ENCODE data around the gene FRRS1.

The FRRS1 gene

DNA sequence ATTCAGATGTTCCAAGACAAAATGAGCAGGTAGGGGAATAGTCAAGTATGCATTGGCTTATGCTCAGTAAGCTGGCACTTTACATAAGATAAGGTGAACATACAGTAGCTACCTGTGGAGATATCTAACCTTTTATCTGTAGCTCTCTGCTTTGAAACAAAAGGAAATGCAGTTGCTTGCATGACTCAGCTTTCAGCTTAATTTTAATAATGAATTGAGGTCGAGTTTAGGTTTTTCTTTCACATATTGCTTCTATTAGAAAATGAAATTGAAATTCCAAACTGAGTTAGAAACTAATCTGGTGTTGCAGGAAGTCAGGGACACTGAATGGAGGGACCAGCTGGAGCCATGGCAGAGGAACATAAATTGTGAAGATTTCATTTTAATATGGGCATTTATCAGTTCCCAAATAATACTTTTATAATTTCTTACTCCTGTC lies 8.3 kb downstream of the FRRS1 start:
- Histone ChIP-seq H3K79me2 (ENCODE audit: low read length) (no peaks in the 10 kb centered on the region), H3K27ac (ENCODE audit: low read length) (no peak overlapping the region), H3K27me3 (ENCODE audit: low read depth, low read length) (no peaks in the 10 kb centered on the region), H3K36me3 (replicated peaks; ENCODE audit: low read depth, low read length) (no peaks in the 10 kb centered on the region), H3K4me1 (ENCODE audit: low read length) (peaks cover 23% of the 10 kb centered on the region), H2AFZ (ENCODE audit: low read depth, low read length) (no peak overlapping the region), H3K4me3 (ENCODE audit: low read length) (no peak overlapping the region), H3K9me3 (ENCODE audit: insufficient read depth, low read length) (no peaks in the 10 kb centered on the region), H4K20me1 (ENCODE audit: insufficient read depth, low read length) (no peaks in the 10 kb centered on the region), H3K9ac (ENCODE audit: low read length) (no peak overlapping the region), H3K4me2 (ENCODE audit: low read length) (peak overlapping the region; percentile 29; the same call in 1 of the 2 replicates)
- TF ChIP-seq EZH2phosphoT487 (IDR thresholded peaks at IDR 0.05; ENCODE audit: low read depth) = no peak
- TF ChIP-seq, protein P1, sequence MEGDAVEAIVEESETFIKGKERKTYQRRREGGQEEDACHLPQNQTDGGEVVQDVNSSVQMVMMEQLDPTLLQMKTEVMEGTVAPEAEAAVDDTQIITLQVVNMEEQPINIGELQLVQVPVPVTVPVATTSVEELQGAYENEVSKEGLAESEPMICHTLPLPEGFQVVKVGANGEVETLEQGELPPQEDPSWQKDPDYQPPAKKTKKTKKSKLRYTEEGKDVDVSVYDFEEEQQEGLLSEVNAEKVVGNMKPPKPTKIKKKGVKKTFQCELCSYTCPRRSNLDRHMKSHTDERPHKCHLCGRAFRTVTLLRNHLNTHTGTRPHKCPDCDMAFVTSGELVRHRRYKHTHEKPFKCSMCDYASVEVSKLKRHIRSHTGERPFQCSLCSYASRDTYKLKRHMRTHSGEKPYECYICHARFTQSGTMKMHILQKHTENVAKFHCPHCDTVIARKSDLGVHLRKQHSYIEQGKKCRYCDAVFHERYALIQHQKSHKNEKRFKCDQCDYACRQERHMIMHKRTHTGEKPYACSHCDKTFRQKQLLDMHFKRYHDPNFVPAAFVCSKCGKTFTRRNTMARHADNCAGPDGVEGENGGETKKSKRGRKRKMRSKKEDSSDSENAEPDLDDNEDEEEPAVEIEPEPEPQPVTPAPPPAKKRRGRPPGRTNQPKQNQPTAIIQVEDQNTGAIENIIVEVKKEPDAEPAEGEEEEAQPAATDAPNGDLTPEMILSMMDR (IDR thresholded peaks at IDR 0.05; ENCODE audit: low read depth, low read length) = no peak

DNA sequence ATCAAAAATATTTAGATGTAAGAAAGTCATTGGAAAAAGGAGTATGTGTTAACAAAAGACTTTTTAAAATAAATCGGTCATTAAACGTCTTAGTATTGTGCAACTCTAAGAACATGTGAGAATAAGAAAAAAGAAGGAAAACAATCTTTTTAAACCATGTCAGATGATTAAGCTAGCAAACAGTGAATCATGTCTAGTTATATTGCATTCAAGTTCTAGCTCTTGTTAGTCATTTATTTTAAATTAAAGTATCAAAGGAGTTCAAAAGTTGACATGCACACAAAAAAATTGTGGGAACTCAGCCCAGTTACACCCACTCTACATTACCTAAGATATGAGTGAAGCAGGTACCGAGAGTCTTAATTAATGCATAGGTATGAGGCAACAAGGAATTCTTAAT lies 9.8 kb downstream of the FRRS1 start:
- no peak overlapping the region for H2AFZ ChIP-seq (ENCODE audit: low read depth, low read length)
- H3K9ac ChIP-seq (ENCODE audit: low read length) = no peak overlapping the region
- H3K9me3 ChIP-seq (ENCODE audit: insufficient read depth, low read length) = no peaks in the 10 kb centered on the region
- H4K20me1 ChIP-seq (ENCODE audit: insufficient read depth, low read length) = no peaks in the 10 kb centered on the region
- TF ChIP-seq EZH2phosphoT487 (IDR thresholded peaks at IDR 0.05; ENCODE audit: low read depth) = no peak
- TF ChIP-seq, protein P1 (IDR thresholded peaks at IDR 0.05; ENCODE audit: low read depth, low read length) = no peak
- H3K4me3 ChIP-seq (ENCODE audit: low read length) = no peak overlapping the region
- no peak overlapping the region for H3K27ac ChIP-seq (ENCODE audit: low read length)
- no peaks in the 10 kb centered on the region for H3K36me3 ChIP-seq (replicated peaks; ENCODE audit: low read depth, low read length)
- no peak overlapping the region for H3K4me2 ChIP-seq (ENCODE audit: low read length)
- no peaks in the 10 kb centered on the region for H3K27me3 ChIP-seq (ENCODE audit: low read depth, low read length)
- H3K4me1 ChIP-seq (ENCODE audit: low read length) = peaks cover 30% of the 10 kb centered on the region
- no peaks in the 10 kb centered on the region for H3K79me2 ChIP-seq (ENCODE audit: low read length)

DNA sequence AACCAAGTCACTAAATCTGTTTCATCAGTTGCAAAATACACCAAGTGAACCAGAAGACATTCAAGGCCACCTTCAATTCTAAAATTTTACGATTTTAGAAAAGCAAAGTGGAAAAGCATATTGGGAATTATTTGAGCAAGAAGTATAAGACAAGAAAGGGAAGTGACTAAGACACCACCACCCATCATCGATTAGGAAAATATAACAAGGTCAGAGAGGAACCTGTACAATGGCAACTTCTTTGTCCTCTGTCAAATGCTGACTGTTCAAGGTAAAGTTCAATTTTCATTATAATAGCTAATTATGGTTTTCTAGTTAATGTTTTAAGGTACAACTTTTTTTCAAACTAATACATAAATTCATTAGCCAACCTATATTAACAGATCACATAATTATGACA lies 10.8 kb downstream of the FRRS1 start:
- Histone ChIP-seq H3K79me2 (ENCODE audit: low read length) (no peaks in the 10 kb centered on the region), H3K4me2 (ENCODE audit: low read length) (no peak overlapping the region), H3K36me3 (replicated peaks; ENCODE audit: low read depth, low read length) (no peaks in the 10 kb centered on the region), H3K4me3 (ENCODE audit: low read length) (no peak overlapping the region), H3K4me1 (ENCODE audit: low read length) (peaks cover 30% of the 10 kb centered on the region), H3K9ac (ENCODE audit: low read length) (no peak overlapping the region), H2AFZ (ENCODE audit: low read depth, low read length) (no peak overlapping the region), H3K27me3 (ENCODE audit: low read depth, low read length) (no peaks in the 10 kb centered on the region), H3K9me3 (ENCODE audit: insufficient read depth, low read length) (no peaks in the 10 kb centered on the region), H3K27ac (ENCODE audit: low read length) (no peak overlapping the region), H4K20me1 (ENCODE audit: insufficient read depth, low read length) (no peaks in the 10 kb centered on the region)
- TF ChIP-seq, protein P1 (IDR thresholded peaks at IDR 0.05; ENCODE audit: low read depth, low read length) = no peak
- TF ChIP-seq EZH2phosphoT487 (IDR thresholded peaks at IDR 0.05; ENCODE audit: low read depth) = no peak

DNA sequence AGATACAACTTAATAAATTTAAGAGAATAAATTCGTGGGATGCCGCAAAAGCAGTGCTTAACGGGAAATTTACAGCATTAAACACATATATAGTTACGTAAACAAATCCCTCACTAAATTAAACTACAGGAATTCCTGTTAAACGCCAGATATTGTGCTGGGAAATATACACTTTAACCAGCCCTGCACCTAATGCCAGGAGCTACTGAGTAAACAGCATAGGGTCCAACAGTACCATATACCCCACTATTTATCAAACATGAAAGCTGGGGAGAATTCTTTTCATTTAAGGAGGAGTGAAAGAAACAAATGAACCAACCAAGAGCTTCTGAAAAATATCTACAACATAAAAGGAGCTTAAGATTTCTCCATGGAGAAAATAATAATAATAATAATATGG lies 11.7 kb downstream of the FRRS1 start:
- peaks cover 39% of the 10 kb centered on the region for H3K4me1 ChIP-seq (ENCODE audit: low read length)
- H3K4me2 ChIP-seq (ENCODE audit: low read length) = no peak overlapping the region
- H3K27ac ChIP-seq (ENCODE audit: low read length) = no peak overlapping the region
- H3K79me2 ChIP-seq (ENCODE audit: low read length) = no peaks in the 10 kb centered on the region
- no peak overlapping the region for H3K4me3 ChIP-seq (ENCODE audit: low read length)
- TF ChIP-seq, protein P1 (IDR thresholded peaks at IDR 0.05; ENCODE audit: low read depth, low read length) = no peak
- TF ChIP-seq EZH2phosphoT487 (IDR thresholded peaks at IDR 0.05; ENCODE audit: low read depth) = no peak
- H2AFZ ChIP-seq (ENCODE audit: low read depth, low read length) = no peak overlapping the region
- H3K27me3 ChIP-seq (ENCODE audit: low read depth, low read length) = no peaks in the 10 kb centered on the region
- H3K9ac ChIP-seq (ENCODE audit: low read length) = no peak overlapping the region
- H3K36me3 ChIP-seq (replicated peaks; ENCODE audit: low read depth, low read length) = no peaks in the 10 kb centered on the region
- no peaks in the 10 kb centered on the region for H4K20me1 ChIP-seq (ENCODE audit: insufficient read depth, low read length)
- H3K9me3 ChIP-seq (ENCODE audit: insufficient read depth, low read length) = no peaks in the 10 kb centered on the region

All from OCI-LY3 (cell line).